GM10266 (cell line): ENCODE measurements around the gene EFHD2.

Experiments used
- DNase-seq: peaks from one replicate; pipeline ENCODE4 v3.0.0; 2012; ENCODE audit errors: extremely low spot score
- TF ChIP-seq, protein P1 (sequence below): IDR thresholded peaks from 2 replicates; pipeline ENCODE4 v1.5.1; 2012; ENCODE audit warnings: mild to moderate bottlenecking, low read depth; ENCODE audit not compliant: control insufficient read depth, insufficient read depth; ENCODE audit errors: missing control alignments

Gene EFHD2, protein sequence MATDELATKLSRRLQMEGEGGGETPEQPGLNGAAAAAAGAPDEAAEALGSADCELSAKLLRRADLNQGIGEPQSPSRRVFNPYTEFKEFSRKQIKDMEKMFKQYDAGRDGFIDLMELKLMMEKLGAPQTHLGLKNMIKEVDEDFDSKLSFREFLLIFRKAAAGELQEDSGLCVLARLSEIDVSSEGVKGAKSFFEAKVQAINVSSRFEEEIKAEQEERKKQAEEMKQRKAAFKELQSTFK

DNA sequence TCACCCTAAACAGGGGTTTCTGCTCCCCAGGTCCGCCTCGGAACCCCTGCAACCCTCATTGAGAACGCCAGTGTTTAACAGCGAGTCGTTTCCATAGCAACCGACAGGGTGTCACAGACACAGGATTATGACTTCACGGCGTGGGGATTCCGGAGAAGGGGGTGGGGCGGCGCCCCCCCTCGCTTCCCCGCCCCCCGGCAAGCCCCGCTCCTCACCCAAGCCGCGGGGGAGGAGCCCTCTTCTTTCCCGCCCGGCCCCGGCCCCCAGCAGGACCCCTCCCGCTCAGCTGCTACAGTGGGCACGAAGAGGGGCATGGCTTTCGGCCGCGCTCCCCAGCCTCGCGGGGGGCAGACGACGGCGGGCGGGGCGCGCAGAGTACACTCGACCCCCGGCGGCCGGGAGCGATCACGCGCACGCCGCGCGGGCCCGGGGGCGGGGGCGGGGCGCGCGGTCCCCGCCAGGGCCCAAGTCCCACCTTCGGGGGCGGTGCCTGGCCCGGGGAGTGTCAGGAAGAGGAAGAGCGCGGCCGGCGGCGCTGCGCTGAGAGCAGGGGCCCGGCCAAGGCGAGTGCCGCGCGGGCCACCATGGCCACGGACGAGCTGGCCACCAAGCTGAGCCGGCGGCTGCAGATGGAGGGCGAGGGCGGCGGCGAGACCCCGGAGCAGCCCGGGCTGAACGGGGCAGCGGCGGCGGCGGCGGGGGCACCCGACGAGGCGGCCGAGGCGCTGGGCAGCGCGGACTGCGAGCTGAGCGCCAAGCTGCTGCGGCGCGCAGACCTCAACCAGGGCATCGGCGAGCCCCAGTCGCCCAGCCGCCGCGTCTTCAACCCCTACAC lies at the start of gene EFHD2:
TSS of gene EFHD2 (plus strand) at position 501 of the 835 bp plus-strand sequence. CDS start at position 585, 84 bp downstream.
- TF ChIP-seq, protein P1, sequence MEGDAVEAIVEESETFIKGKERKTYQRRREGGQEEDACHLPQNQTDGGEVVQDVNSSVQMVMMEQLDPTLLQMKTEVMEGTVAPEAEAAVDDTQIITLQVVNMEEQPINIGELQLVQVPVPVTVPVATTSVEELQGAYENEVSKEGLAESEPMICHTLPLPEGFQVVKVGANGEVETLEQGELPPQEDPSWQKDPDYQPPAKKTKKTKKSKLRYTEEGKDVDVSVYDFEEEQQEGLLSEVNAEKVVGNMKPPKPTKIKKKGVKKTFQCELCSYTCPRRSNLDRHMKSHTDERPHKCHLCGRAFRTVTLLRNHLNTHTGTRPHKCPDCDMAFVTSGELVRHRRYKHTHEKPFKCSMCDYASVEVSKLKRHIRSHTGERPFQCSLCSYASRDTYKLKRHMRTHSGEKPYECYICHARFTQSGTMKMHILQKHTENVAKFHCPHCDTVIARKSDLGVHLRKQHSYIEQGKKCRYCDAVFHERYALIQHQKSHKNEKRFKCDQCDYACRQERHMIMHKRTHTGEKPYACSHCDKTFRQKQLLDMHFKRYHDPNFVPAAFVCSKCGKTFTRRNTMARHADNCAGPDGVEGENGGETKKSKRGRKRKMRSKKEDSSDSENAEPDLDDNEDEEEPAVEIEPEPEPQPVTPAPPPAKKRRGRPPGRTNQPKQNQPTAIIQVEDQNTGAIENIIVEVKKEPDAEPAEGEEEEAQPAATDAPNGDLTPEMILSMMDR: no peak
- DNase-seq: peak; percentile 96

DNA sequence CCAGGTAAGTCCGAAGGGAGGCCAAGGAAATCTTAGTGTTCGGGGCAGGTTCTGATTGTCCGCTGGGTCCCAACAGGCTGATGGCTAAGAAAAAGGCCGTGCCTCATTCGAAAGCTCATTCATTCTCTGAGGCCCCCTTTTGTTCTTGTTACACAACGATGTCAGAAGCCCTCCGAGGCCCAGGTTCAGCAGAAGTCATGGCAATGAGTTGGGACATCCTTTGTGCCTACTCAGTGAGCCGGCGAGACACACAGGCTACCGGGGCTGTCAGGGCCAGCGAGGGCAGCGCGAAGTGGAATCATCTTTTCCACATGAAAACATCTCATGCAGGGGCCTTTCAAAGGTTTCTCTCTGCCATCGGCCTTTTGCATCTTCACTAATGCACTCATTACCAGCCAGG lies 49.0 kb upstream of the EFHD2 start:
- DNase-seq: no peak
- TF ChIP-seq, protein P1: no peak

DNA sequence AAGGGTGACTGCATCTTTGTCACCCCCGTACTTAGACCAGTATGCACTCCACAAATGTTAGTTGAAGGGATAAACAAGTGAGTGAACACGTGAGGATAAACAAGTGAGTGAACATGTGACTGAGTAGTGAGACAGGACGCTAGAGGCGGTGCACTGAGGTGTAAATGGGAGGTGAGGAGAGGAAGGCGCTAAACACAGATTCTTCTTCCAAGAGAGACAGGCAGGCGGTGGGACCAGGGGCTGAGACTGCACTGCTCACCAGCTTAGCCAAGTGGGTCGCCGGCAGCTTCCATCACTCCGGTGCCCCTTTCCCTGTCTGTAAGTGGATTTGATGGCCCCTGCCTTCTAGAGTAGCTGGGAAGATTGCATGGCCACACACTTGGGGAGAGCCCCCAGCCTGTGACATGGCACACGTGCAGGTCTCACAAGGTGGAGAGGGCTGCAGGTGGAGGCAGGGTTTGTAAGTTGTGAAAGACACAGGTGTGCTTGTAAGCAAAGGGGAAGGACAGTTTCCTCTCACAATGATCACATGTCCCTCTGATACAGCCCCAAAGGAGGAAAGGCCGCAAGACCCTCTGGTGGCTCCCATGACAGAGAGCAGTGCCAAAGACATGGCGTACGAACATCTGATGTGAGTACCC lies 47.5 kb upstream of the EFHD2 start:
- TF ChIP-seq, protein P1: no peak

DNA sequence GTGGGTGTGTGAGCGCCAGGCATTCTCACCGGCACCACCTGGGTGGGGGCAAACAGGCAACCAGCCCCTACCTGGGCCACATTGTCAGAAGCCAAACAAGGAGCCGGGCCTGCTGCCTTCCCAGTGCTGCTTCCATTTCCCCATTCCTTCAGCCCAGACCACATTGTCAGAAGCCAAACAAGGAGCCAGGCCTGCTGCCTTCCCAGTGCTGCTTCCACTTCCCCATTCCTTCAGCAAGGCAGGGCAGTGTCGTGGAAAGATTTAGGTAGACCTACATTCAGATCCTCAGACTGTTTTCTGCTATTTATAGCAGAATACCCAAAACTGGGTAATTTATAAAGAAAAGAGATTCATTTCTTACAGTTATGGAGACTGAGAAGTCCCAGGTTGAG lies 47.0 kb upstream of the EFHD2 start:
- DNase-seq: no peak
- TF ChIP-seq, protein P1: no peak

More for the DNA sequence above, 47.5 kb upstream of the EFHD2 start:
- no peak for DNase-seq

DNA sequence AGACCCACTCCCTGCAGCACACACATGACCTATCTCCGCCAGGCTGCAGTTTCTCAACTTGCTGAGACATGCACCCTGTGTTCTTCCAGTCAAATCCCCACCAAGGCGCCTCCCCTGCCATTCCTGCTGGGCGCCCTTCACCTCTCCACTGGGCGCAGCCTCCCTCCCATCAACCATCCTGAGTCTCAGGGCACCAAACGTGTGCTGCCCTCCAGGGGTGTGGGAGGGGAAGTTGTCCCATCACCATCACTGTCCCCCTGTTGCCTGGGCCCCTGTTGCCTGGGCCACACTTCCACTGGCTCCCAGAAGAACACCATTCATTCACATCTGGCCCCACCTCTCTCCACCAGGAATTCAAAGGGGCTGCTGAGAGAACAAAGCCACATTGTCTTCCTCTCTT lies 44.9 kb upstream of the EFHD2 start:
- no peak for DNase-seq
- TF ChIP-seq, protein P1: peak; percentile 4

DNA sequence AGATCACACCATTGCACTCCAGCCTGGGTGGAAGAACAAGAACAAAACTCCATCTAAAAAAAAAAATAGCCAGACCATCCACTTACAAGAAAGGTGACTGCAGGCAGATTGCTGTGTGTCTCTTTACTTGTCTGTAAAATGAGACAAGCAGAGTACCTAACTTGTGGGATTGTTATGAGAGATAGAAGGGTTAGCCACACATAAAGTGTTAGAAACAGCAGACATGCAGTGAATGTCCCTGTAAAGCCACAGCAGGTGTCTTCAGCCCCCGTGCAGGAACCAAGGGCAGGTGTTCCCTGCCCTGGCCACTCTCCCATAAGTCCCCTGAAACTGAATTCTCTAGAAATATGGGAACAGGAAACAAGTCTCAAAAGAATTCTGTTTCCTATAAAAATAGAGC lies 40.8 kb upstream of the EFHD2 start:
- DNase-seq: no peak
- TF ChIP-seq, protein P1: no peak
